Esophagus squamous epithelium (tissue), 5 donors: ENCODE results near the gene SLC51B. TPM values are rescaled to one million over a fixed set of nuclear protein-coding genes. Genes with fewer than 3 reads are reported as not detected.
A peak's percentile ranks its signal among the peaks of the same experiment; 100 is the strongest.

ENCODE experiments used
- DNase-seq: peaks from one replicate; lab custom pipeline; 2025; lab: John Stamatoyannopoulos, UW
- H3K27ac ChIP-seq, 4 donors: fragments of 200-600 bp; sonication (generic); one replicate each; pipeline ENCODE4 v1.5.1; 2016 to 2019; ENCODE audit warnings: mild to moderate bottlenecking in 1 of 4
- H3K27me3 ChIP-seq, 4 donors: fragments of 200-600 bp; sonication (generic); 1 replicate in 3 of 4; 2 replicates in 1 of 4; pipeline versions ENCODE4 v1.5.1 to v1.6.0; 2017 to 2021; ENCODE audit warnings: antibody characterized with exemption in 1 of 4
- H3K36me3 ChIP-seq, 3 donors: fragments of 200-600 bp; sonication (generic); one replicate each; pipeline ENCODE4 v1.5.1; 2016 to 2019
- H3K4me1 ChIP-seq, 3 donors: fragments of 200-600 bp; sonication (generic); one replicate each; pipeline ENCODE4 v1.5.1; 2017 to 2019
- H3K4me3 ChIP-seq, 4 donors: fragments of 200-600 bp; sonication (generic); 1 replicate in 3 of 4; 2 replicates in 1 of 4; pipeline ENCODE4 v1.5.1; 2016 to 2019; ENCODE audit warnings: mild to moderate bottlenecking in 2 of 4, moderate library complexity in 1 of 4
- H3K9me3 ChIP-seq, 3 donors: fragments of 200-600 bp; sonication (generic); one replicate each; pipeline ENCODE4 v1.5.1; 2016 to 2019
- POLR2A ChIP-seq, 4 donors: fragments of 450-650 bp; IDR thresholded peaks; one replicate each; pipeline ENCODE4 v1.6.1; 2017; ENCODE audit warnings: antibody characterized with exemption in 4 of 4, mild to moderate bottlenecking in 4 of 4, moderate library complexity in 3 of 4
- WGBS, 2 donors: methylation state at CpG; one replicate each; pipeline ENCODE4 v1.1.5; 2018; 5-methylcytosine and 5-hydroxymethylcytosine counted together
- intact Hi-C: fragments of 100-400 bp; cut with DNase I; formaldehyde crosslinking; loops from one replicate; pipeline ENCODE4 v1.15.0; 2022
- total RNA-seq, 4 donors: library from RNA; depleted of rRNA; stranded (reverse); fragments of >200 nt; gene quantifications; one replicate each; pipeline ENCODE4 v1.1.0, GENCODE V29; 2016
- TF ChIP-seq, protein P1 (sequence below), 6 experiments: fragments of 450-650 bp in 4 of 6; fragments of 200-600 bp in 2 of 6; sonication (generic) in 2 of 6; IDR thresholded peaks; one replicate each; pipeline ENCODE4 v1.5.1; 2016 to 2019; ENCODE audit warnings: antibody characterized with exemption in 6 of 6, mild to moderate bottlenecking in 4 of 6, moderate library complexity in 4 of 6
- donor health status: DM: yes; HTN: yes; CAD: no.

SLC51B gene
- total RNA-seq = not detected

DNA sequence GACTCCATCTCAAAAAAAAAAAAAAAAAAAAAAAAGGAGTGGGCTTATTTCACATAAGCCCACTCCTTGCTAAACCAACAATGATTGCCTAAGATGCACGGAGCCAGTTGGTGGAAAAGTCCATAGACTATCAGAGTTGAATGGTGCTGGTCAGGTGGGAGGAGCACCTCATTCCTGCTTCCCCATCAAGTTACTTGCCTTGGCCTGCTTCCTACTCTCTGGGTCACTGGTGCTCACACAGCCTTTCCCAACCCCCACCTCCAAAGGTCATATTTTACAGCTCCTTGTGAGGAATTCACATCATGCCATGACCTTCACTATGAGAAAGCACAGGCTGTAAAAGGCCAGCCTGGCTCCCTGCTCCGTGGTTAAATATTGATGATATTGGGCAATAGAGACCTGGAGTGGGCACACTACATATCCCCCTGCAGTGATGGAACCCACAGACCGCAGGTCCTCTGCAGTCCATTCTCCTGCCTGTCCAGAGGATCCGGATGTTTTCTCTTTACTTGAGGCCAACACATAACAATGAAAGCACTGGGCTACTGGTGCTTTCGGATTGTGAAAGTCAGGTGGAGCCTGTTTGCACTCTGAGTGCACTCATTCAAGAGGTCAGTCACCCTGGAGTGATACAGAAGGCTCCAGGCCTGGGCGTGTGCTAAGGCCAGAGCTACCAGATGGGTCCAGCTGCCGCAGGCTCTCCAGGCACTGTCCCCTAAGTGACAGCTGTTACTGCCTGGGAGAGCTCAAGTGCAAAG, at the start of gene SLC51B:
SLC51B (plus strand) TSS at position 664 of the 758 bp plus-strand sequence. CDS start 4,618 bp downstream, outside the sequence.
- Histone ChIP-seq H3K4me3 (no peak within 1 kb of the TSS), H3K27ac (peak within 1 kb of the TSS in 2 of 4 donors; percentile 28 to 46), H3K36me3 (no peaks in the 10 kb centered on the region), H3K27me3 (no peaks in the 10 kb centered on the region), H3K4me1 (peaks cover 4 to 40% (median 20%) of the 10 kb centered on the region in 3 donors), H3K9me3 (no peaks in the 10 kb centered on the region)
- TF ChIP-seq, protein P1, sequence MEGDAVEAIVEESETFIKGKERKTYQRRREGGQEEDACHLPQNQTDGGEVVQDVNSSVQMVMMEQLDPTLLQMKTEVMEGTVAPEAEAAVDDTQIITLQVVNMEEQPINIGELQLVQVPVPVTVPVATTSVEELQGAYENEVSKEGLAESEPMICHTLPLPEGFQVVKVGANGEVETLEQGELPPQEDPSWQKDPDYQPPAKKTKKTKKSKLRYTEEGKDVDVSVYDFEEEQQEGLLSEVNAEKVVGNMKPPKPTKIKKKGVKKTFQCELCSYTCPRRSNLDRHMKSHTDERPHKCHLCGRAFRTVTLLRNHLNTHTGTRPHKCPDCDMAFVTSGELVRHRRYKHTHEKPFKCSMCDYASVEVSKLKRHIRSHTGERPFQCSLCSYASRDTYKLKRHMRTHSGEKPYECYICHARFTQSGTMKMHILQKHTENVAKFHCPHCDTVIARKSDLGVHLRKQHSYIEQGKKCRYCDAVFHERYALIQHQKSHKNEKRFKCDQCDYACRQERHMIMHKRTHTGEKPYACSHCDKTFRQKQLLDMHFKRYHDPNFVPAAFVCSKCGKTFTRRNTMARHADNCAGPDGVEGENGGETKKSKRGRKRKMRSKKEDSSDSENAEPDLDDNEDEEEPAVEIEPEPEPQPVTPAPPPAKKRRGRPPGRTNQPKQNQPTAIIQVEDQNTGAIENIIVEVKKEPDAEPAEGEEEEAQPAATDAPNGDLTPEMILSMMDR (IDR thresholded peaks at IDR 0.05) = no peak
- TF ChIP-seq POLR2A (IDR thresholded peaks at IDR 0.05) = no peak
- DNase-seq = no peak
- 88 to 100% methylated on average over 3 to 5 of the region's 7 CpGs for WGBS, 2 donors
- intact Hi-C loops = no loop called here

DNA sequence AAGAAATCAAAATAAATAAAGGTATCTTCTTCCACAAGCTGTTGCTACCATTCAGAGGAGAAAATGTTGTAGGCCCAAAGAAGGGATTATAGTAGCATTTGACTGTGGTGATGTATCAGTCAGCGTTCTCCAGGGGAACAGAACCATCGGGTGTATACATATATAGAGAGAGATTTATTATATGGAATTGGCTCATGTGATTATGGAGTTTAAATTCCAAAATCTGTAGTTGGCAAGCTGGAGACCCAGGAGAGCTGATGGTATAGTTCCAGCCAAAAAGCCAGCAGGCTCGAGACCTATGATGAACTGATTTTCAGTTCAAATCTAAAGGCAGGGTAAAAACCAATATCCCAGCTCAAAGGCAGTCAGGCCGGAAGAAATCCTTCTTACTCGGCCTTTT, 48.1 kb upstream of the SLC51B start:
- Histone ChIP-seq H3K4me3 (no peak overlapping the region), H3K4me1 (no peaks in the 10 kb centered on the region), H3K36me3 (peaks cover 0 to 6% (median 0%) of the 10 kb centered on the region in 3 donors), H3K27me3 (no peaks in the 10 kb centered on the region), H3K9me3 (no peaks in the 10 kb centered on the region), H3K27ac (no peak overlapping the region)
- DNase-seq = no peak
- TF ChIP-seq, protein P1 (IDR thresholded peaks at IDR 0.05) = no peak
- no peak for TF ChIP-seq POLR2A (IDR thresholded peaks at IDR 0.05)
- intact Hi-C loops = no loop called here
- 77 to 82% methylated on average over 5 of the region's 5 CpGs for WGBS, 2 donors

- no peaks in the 10 kb centered on the region for H3K4me1 ChIP-seq
- WGBS, 2 donors = 81 to 89% methylated on average over 3 to 4 of the region's 4 CpGs
- DNase-seq = no peak
- no peak overlapping the region for H3K4me3 ChIP-seq
- H3K36me3 ChIP-seq = peaks cover 0 to 14% (median 0%) of the 10 kb centered on the region in 3 donors
- no peaks in the 10 kb centered on the region for H3K9me3 ChIP-seq
- TF ChIP-seq POLR2A (IDR thresholded peaks at IDR 0.05) = no peak
- TF ChIP-seq, protein P1 (IDR thresholded peaks at IDR 0.05) = no peak
- no peak overlapping the region for H3K27ac ChIP-seq
- intact Hi-C loops = no loop called here
- no peaks in the 10 kb centered on the region for H3K27me3 ChIP-seq
Observed at GRCh38 chr15:64997745-64998375, 47.3 kb upstream of the SLC51B start.

- Histone ChIP-seq H3K4me3 (no peak overlapping the region), H3K4me1 (no peaks in the 10 kb centered on the region), H3K27ac (no peak overlapping the region), H3K9me3 (no peaks in the 10 kb centered on the region), H3K27me3 (no peaks in the 10 kb centered on the region), H3K36me3 (peaks cover 0 to 62% (median 2%) of the 10 kb centered on the region in 3 donors)
- TF ChIP-seq POLR2A (IDR thresholded peaks at IDR 0.05) = no peak
- TF ChIP-seq, protein P1 (IDR thresholded peaks at IDR 0.05) = no peak
- 73 to 81% methylated on average over 3 of the region's 3 CpGs for WGBS, 2 donors
- intact Hi-C loops = no loop called here
- no peak for DNase-seq
Observed at GRCh38 chr15:65004993-65005392, 40.2 kb upstream of the SLC51B start.

- no peaks in the 10 kb centered on the region for H3K27me3 ChIP-seq
- intact Hi-C loops = no loop called here
- H3K27ac ChIP-seq = no peak overlapping the region
- H3K9me3 ChIP-seq = no peaks in the 10 kb centered on the region
- no peak overlapping the region for H3K4me3 ChIP-seq
- H3K36me3 ChIP-seq = peaks cover 0 to 74% (median 2%) of the 10 kb centered on the region in 3 donors
- WGBS, 2 donors = 65 to 77% methylated on average over 3 of the region's 3 CpGs
- no peak for DNase-seq
- no peak for TF ChIP-seq POLR2A (IDR thresholded peaks at IDR 0.05)
- TF ChIP-seq, protein P1 (IDR thresholded peaks at IDR 0.05) = no peak
- H3K4me1 ChIP-seq = no peaks in the 10 kb centered on the region
Observed at GRCh38 chr15:65006876-65007275, 38.3 kb upstream of the SLC51B start.
